HEK293 (cell line): ENCODE data around the gene PLEKHG4.

Experiments
- CTCF ChIA-PET: fragments of 350-600 bp; formaldehyde crosslinking; extraction: SDS; loops from one replicate; lab custom pipeline; 2021; ENCODE audit warnings: antibody characterized with exemption; lab: Yijun Ruan, JAX
- POLR2A ChIA-PET: fragments of 300-600 bp; formaldehyde crosslinking; extraction: SDS; loops from one replicate; lab custom pipeline; 2020; ENCODE audit warnings: antibody characterized with exemption, inconsistent platforms; lab: Yijun Ruan, JAX
- H3K27ac ChIP-seq: fragments of 200-500 bp; sonication (Bioruptor generic); 2 replicates; pipeline ENCODE4 v1.5.1; 2014; ENCODE audit warnings: low read depth, low read length, control low read depth, inconsistent platforms; ENCODE audit errors: extremely low read depth
- H3K36me3 ChIP-seq, 2 experiments: fragments of 200-500 bp in 1 of 2; sonication (Bioruptor generic) in 1 of 2; 1 replicate in 1 of 2; 2 replicates in 1 of 2; pipeline ENCODE4 v1.5.1; 2014 to 2017; ENCODE audit warnings: inconsistent platforms in 2 of 2, low read length in 2 of 2; ENCODE audit not compliant: control insufficient read depth in 2 of 2, insufficient read depth in 1 of 2
- H3K4me1 ChIP-seq: fragments of 200-500 bp; sonication (Bioruptor generic); 2 replicates; pipeline ENCODE4 v1.5.1; 2014; ENCODE audit warnings: mild to moderate bottlenecking, low read length, inconsistent platforms; ENCODE audit not compliant: control insufficient read depth, insufficient read depth
- H3K4me3 ChIP-seq: 2 replicates; pipeline ENCODE4 v1.5.1; 2011; ENCODE audit warnings: low read depth, mild to moderate bottlenecking, control low read depth, low read length, moderate library complexity
- H3K9me3 ChIP-seq: fragments of 200-500 bp; sonication (Bioruptor generic); 2 replicates; pipeline ENCODE4 v1.5.1; 2014; ENCODE audit warnings: low read depth, low read length, inconsistent platforms; ENCODE audit not compliant: control insufficient read depth, insufficient read depth
- EGR2 ChIP-seq: fragments of 450-650 bp; formaldehyde crosslinking; IDR thresholded peaks from 2 replicates; pipeline ENCODE4 v1.5.1; 2016; ENCODE audit warnings: low read depth, missing biosample characterization, missing genetic modification characterization
- PATZ1 ChIP-seq: fragments of 450-650 bp; formaldehyde crosslinking; IDR thresholded peaks from 2 replicates; pipeline ENCODE4 v1.5.1; 2016; ENCODE audit warnings: missing biosample characterization, missing genetic modification characterization
- ZBTB1 ChIP-seq: fragments of 450-650 bp; formaldehyde crosslinking; IDR thresholded peaks from 2 replicates; pipeline ENCODE4 v1.5.1; 2016; ENCODE audit warnings: missing biosample characterization, missing genetic modification characterization
- ZNF169 ChIP-seq: fragments of 450-650 bp; formaldehyde crosslinking; IDR thresholded peaks from 2 replicates; pipeline ENCODE4 v1.5.1; 2016; ENCODE audit warnings: missing biosample characterization, missing genetic modification characterization
- ZNF223 ChIP-seq: fragments of 450-650 bp; formaldehyde crosslinking; IDR thresholded peaks from 2 replicates; pipeline ENCODE4 v1.5.1; 2016; ENCODE audit warnings: missing biosample characterization, missing genetic modification characterization
- ZNF239 ChIP-seq: fragments of 450-650 bp; formaldehyde crosslinking; IDR thresholded peaks from 2 replicates; pipeline ENCODE4 v1.5.1; 2016; ENCODE audit warnings: missing biosample characterization, missing genetic modification characterization
- ZNF341 ChIP-seq: fragments of 450-650 bp; formaldehyde crosslinking; IDR thresholded peaks from 2 replicates; pipeline ENCODE4; 2016; ENCODE audit warnings: low read depth, missing biosample characterization, missing genetic modification characterization
- ZNF350 ChIP-seq: fragments of 450-650 bp; formaldehyde crosslinking; IDR thresholded peaks from 2 replicates; pipeline ENCODE4 v1.5.0; 2017; ENCODE audit warnings: missing biosample characterization, mild to moderate bottlenecking, missing genetic modification characterization
- ZNF416 ChIP-seq: fragments of 450-650 bp; formaldehyde crosslinking; IDR thresholded peaks from 2 replicates; pipeline ENCODE4 v1.5.1; 2016; ENCODE audit warnings: missing biosample characterization, missing genetic modification characterization
- ZNF488 ChIP-seq: fragments of 450-650 bp; formaldehyde crosslinking; IDR thresholded peaks from 2 replicates; pipeline ENCODE4 v1.5.1; 2016; ENCODE audit warnings: missing biosample characterization, missing genetic modification characterization
- ZNF530 ChIP-seq: fragments of 450-650 bp; formaldehyde crosslinking; IDR thresholded peaks from 2 replicates; pipeline ENCODE4 v1.5.1; 2016; ENCODE audit warnings: low read depth, missing biosample characterization, missing genetic modification characterization
- ZNF544 ChIP-seq: fragments of 450-650 bp; formaldehyde crosslinking; IDR thresholded peaks from 2 replicates; pipeline ENCODE4 v1.5.0; 2017; ENCODE audit warnings: missing biosample characterization, missing genetic modification characterization
- ZNF571 ChIP-seq: fragments of 450-650 bp; formaldehyde crosslinking; IDR thresholded peaks from 2 replicates; pipeline ENCODE4 v1.5.0; 2017; ENCODE audit warnings: missing biosample characterization, missing genetic modification characterization
- ZNF776 ChIP-seq: fragments of 450-650 bp; formaldehyde crosslinking; IDR thresholded peaks from 2 replicates; pipeline ENCODE4 v1.5.0; 2017; ENCODE audit warnings: missing biosample characterization, missing genetic modification characterization, borderline replicate concordance
- TF ChIP-seq, protein P1 (sequence below): fragments of 450-650 bp; formaldehyde crosslinking; IDR thresholded peaks from 2 replicates; pipeline ENCODE4 v1.5.1; 2017; ENCODE audit warnings: missing biosample characterization, missing genetic modification characterization

Gene PLEKHG4

GRCh38 chr16:67287960-67288359 lies 8.6 kb downstream of the PLEKHG4 start (continued):
- no peak for TF ChIP-seq ZNF239
- no peak for TF ChIP-seq ZBTB1
- no peak for TF ChIP-seq PATZ1 (tag by site-specific recombination)
- no peak for TF ChIP-seq ZNF223 (tag by site-specific recombination)
- no peak for TF ChIP-seq ZNF350 (tag by site-specific recombination)
- no peak for TF ChIP-seq ZNF416
- no peak for TF ChIP-seq EGR2
- no peak for TF ChIP-seq ZNF544 (tag by site-specific recombination)
- TF ChIP-seq, all 188 proteins: peak for 0

DNA sequence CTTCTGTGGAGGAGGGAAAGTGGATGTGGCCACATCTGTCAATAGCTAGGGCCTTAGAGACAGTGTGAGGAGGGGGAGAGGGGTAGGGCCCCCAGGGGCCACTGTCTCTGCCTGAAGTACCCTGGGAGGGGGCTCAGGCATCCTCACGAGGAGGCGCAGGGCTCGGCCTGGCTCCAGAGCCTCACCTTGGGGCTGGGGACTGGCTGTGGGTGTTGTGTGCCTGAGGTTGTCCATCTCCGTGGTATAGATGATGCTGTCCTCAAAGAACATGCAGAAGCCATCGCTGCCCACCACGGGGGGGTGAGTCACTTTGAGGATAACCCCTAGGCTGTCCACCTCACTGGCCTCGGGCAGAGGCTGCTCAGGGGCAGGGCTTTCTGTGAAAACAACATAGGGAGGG lies 12.1 kb downstream of the PLEKHG4 start:
- TF ChIP-seq ZNF776 (tag by site-specific recombination) (no peak), ZNF169 (no peak)
- H3K36me3 ChIP-seq, result peaks cover 0 to 13% of the 10 kb centered on the region in 2 experiments; a peak in 1 of 3 replicates
- H3K4me3 ChIP-seq, result no peak overlapping the region
- H3K27ac ChIP-seq, result no peak overlapping the region
- POLR2A ChIA-PET, result no interaction called here
- H3K9me3 ChIP-seq, result no peaks in the 10 kb centered on the region
- no peaks in the 10 kb centered on the region for H3K4me1 ChIP-seq
- CTCF ChIA-PET, result no interaction called here

DNA sequence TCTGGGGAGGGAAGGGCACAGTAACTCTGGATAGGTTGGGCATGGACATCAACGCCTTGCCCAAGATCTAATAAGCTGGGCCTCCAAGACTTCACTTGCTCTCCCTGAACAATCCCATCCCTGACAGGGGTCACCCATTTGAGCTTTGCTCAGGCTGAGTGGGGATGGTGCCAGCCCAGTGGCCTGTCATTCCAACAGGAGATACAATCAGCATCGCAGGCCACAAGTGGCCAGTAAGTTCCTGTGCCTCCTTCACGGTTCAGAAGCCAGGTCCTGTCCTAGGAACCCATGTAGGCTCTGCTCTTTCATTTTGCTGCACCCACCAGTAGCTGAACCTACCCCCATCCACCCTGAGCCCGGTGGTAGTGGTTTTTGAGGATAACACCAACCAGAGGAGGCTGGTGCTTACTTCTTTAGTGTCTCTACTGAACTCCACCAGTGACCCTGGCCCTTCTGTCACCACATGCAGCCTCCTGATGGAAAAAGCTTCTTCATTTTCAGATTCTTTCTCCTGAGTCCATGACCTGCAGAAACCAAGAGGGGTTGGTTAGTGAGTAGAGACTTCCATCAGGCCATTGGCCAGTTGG lies 14.9 kb downstream of the PLEKHG4 start:
- Histone ChIP-seq H3K27ac (no peak overlapping the region), H3K9me3 (no peaks in the 10 kb centered on the region), H3K4me1 (no peaks in the 10 kb centered on the region), H3K4me3 (no peak overlapping the region), H3K36me3 (no peaks in the 10 kb centered on the region)
- ChIA-PET POLR2A (no interaction called here), CTCF (interaction anchor here (0.6 to 1.1 kb wide), 3 partner anchors 10 to 12 kb away, joined by 3 to 6 read pairs (median 5); no protein-coding TSS in a partner anchor)
- no peak for TF ChIP-seq ZNF488
- TF ChIP-seq, protein P1, sequence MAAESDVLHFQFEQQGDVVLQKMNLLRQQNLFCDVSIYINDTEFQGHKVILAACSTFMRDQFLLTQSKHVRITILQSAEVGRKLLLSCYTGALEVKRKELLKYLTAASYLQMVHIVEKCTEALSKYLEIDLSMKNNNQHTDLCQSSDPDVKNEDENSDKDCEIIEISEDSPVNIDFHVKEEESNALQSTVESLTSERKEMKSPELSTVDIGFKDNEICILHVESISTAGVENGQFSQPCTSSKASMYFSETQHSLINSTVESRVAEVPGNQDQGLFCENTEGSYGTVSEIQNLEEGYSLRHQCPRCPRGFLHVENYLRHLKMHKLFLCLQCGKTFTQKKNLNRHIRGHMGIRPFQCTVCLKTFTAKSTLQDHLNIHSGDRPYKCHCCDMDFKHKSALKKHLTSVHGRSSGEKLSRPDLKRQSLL (tag by site-specific recombination), result no peak
- no peak for TF ChIP-seq ZNF530 (tag by site-specific recombination)

DNA sequence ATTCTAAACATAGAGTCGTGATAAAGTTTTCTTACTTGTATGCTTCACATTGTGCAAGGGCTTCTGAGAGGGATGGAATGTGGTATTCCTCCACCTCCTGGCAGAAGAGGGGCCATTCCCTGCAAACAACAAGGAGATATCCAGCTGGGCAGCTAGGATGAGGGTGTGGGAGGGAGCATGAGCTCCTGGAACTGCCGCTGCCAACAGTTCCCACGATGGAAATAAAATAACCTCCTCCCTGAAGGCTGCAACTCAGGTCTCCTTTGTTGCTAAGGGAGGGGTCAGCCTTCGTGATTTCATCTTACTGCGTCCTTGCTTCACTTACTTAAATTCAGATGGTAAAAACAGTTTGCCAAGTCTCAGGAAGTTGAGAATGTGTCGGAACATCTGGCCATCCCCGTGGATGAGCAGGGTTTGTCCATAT lies 15.6 kb downstream of the PLEKHG4 start:
- no peak overlapping the region for H3K4me3 ChIP-seq
- no peaks in the 10 kb centered on the region for H3K4me1 ChIP-seq
- H3K36me3 ChIP-seq, result no peaks in the 10 kb centered on the region
- H3K27ac ChIP-seq, result no peak overlapping the region
- CTCF ChIA-PET, result interaction anchor here (0.6 to 1.0 kb wide), 3 partner anchors 11 to 34 kb away, joined by 3 to 6 read pairs (median 3); no protein-coding TSS in a partner anchor
- POLR2A ChIA-PET, result no interaction called here
- TF ChIP-seq ZNF341, result peak; percentile 28
- no peak for TF ChIP-seq ZNF571
- H3K9me3 ChIP-seq, result no peaks in the 10 kb centered on the region
